ENCODE measurements around the gene SRMS.
A peak's percentile ranks its signal among the peaks of the same experiment; 100 is the strongest.

SRMS gene

GRCh38 chr20:63558804-63559484 is 11.4 kb upstream of the SRMS start:
- no peak for DNase-seq (ENCODE audit: low read depth)
- TF ChIP-seq CTCF (IDR thresholded peaks at IDR 0.05; ENCODE audit: low read length, missing control alignments) = no peak
- H3K4me3 ChIP-seq (replicated peaks; ENCODE audit: low read depth, low read length) = no peak overlapping the region

GRCh38 chr20:63557481-63557891 is 9.9 kb upstream of the SRMS start:
- no peak for TF ChIP-seq CTCF (IDR thresholded peaks at IDR 0.05; ENCODE audit: low read length, missing control alignments)
- DNase-seq (ENCODE audit: low read depth) = no peak
- H3K4me3 ChIP-seq (replicated peaks; ENCODE audit: low read depth, low read length) = no peak overlapping the region

- H3K4me3 ChIP-seq (replicated peaks; ENCODE audit: low read depth, low read length) = no peak overlapping the region
- no peak for TF ChIP-seq CTCF (IDR thresholded peaks at IDR 0.05; ENCODE audit: low read length, missing control alignments)
- DNase-seq (ENCODE audit: low read depth) = no peak
These were observed 9.4 kb upstream of the SRMS start for GRCh38 chr20:63556873-63557478.

GRCh38 chr20:63555661-63556381 is 8.3 kb upstream of the SRMS start:
- H3K4me3 ChIP-seq (replicated peaks; ENCODE audit: low read depth, low read length) = no peak overlapping the region
- no peak for DNase-seq (ENCODE audit: low read depth)
- no peak for TF ChIP-seq CTCF (IDR thresholded peaks at IDR 0.05; ENCODE audit: low read length, missing control alignments)

GRCh38 chr20:63554361-63555278 is 7.1 kb upstream of the SRMS start:
- no peak for DNase-seq (ENCODE audit: low read depth)
- TF ChIP-seq CTCF (IDR thresholded peaks at IDR 0.05; ENCODE audit: low read length, missing control alignments) = no peak
- peak overlapping the region; percentile 66 for H3K4me3 ChIP-seq (replicated peaks; ENCODE audit: low read depth, low read length)

- DNase-seq (ENCODE audit: low read depth) = peak; percentile 26
- peak within 1 kb of the TSS; percentile 66 for H3K4me3 ChIP-seq (replicated peaks; ENCODE audit: low read depth, low read length)
- TF ChIP-seq CTCF (IDR thresholded peaks at IDR 0.05; ENCODE audit: low read length, missing control alignments) = no peak
These were observed 6.4 kb upstream of the SRMS start, which contains the start of gene FNDC11 for GRCh38 chr20:63553933-63554290. TSS of gene FNDC11 (plus strand) at chr20:63554159. CDS start at chr20:63555664, 1,505 bp downstream.

Measured in fibroblast of pulmonary artery (primary cell).